RWPE2 (cell line): ENCODE data around the gene MUC5B.

Experiments
- ATAC-seq: fragments of 200-7000 bp; cut with Tn5 transposase; 3 replicates; pipeline ENCODE4 v1.9.1; 2021; ENCODE audit warnings: low read depth
- DNase-seq: peaks from one replicate; pipeline ENCODE4 v3.0.0-alpha.2; 2020; ENCODE audit warnings: low spot score
- H3K27ac ChIP-seq: fragments of 450-650 bp; 2 replicates; pipeline ENCODE4 v1.5.1; 2017; ENCODE audit warnings: mild to moderate bottlenecking; ENCODE audit not compliant: poor library complexity, severe bottlenecking
- H3K27me3 ChIP-seq: fragments of 250-450 bp; sonication (Bioruptor Pico); 2 replicates; pipeline ENCODE4 v1.5.1; 2021; ENCODE audit warnings: mild to moderate bottlenecking, moderate library complexity; ENCODE audit not compliant: insufficient read depth, poor library complexity, severe bottlenecking
- H3K36me3 ChIP-seq: fragments of 250-450 bp; sonication (Bioruptor Pico); 2 replicates; pipeline ENCODE4 v1.5.1; 2020; ENCODE audit warnings: low read depth, mild to moderate bottlenecking, moderate library complexity
- H3K4me1 ChIP-seq: fragments of 250-450 bp; sonication (Bioruptor Pico); 2 replicates; pipeline ENCODE4 v1.5.1; 2021; ENCODE audit warnings: mild to moderate bottlenecking, moderate library complexity; ENCODE audit not compliant: insufficient read depth, poor library complexity, severe bottlenecking
- H3K4me3 ChIP-seq: fragments of 250-450 bp; sonication (Bioruptor Pico); 2 replicates; pipeline ENCODE4 v1.5.1; 2021; ENCODE audit warnings: mild to moderate bottlenecking, moderate library complexity; ENCODE audit not compliant: severe bottlenecking
- H3K9me3 ChIP-seq: fragments of 250-450 bp; sonication (Bioruptor Pico); 2 replicates; pipeline ENCODE4 v1.5.1; 2021; ENCODE audit warnings: mild to moderate bottlenecking, moderate library complexity; ENCODE audit not compliant: severe bottlenecking
- CTCF ChIP-seq: fragments of 450-650 bp; IDR thresholded peaks from one replicate; pipeline ENCODE4 v1.5.1; 2017; ENCODE audit warnings: mild to moderate bottlenecking, moderate library complexity; ENCODE audit not compliant: poor library complexity, severe bottlenecking

The MUC5B gene

DNA sequence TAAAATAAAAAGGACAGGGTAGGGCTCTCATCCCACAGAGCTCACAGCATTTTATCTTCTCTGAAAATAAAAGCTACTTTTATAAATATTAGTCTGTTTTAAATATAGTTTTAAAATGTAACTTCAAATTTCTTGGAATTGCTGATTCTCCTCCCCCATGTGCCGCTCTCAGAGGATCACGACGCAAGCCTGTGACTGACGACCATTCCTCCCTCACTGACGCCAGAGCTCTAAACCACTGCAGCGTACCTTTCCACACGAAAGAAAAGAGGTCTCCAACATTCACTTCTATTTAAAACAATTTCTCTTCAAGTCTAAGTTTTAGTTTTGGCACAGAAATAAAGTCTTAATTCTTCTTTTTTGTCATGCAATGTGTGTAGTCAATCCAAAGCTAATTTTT is 77.3 kb downstream of the MUC5B start:
- Histone ChIP-seq H3K27me3 (no peaks in the 10 kb centered on the region), H3K4me3 (no peak overlapping the region), H3K4me1 (peaks cover 23% of the 10 kb centered on the region), H3K9me3 (no peaks in the 10 kb centered on the region), H3K27ac (no peak overlapping the region), H3K36me3 (peaks cover 11% of the 10 kb centered on the region)
- ATAC-seq (no peak), DNase-seq (no peak)
- TF ChIP-seq CTCF = no peak

DNA sequence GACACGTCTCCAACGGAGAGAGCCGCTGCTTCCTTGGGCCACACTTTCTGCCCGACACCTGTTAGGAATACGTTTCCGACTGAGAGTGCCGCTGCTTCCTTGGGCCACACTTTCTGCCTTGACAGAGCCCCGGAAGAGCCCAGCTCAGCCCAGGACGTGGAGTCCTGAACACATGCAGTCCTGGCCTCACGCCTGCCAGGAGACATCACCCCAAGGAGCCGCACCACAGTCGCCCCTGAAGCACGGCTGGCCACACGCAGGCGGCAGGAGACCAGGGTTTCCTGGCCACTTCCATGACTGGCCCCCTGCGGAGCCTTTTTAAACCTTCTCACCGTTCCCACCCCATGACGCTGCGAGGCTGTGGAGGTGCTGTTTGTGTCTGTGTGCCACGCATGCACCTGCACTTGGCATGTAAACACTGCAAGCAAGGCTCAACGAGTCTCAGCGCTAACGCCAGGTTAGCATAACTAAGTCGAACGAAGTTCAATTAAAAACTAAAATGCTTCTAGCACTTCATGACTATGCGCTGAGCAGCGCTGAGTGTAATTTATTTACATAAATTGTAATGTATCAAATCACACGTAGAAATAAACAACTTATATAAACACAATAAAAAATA is 77.8 kb downstream of the MUC5B start:
- DNase-seq = peak; percentile 7
- Histone ChIP-seq H3K9me3 (no peaks in the 10 kb centered on the region), H3K4me1 (peaks cover 23% of the 10 kb centered on the region), H3K4me3 (no peak overlapping the region), H3K36me3 (peaks cover 8% of the 10 kb centered on the region), H3K27ac (no peak overlapping the region), H3K27me3 (no peaks in the 10 kb centered on the region)
- no peak for ATAC-seq
- no peak for TF ChIP-seq CTCF

- Histone ChIP-seq H3K27me3 (no peaks in the 10 kb centered on the region), H3K4me1 (peaks cover 23% of the 10 kb centered on the region), H3K27ac (no peak overlapping the region), H3K4me3 (no peak overlapping the region), H3K9me3 (no peaks in the 10 kb centered on the region), H3K36me3 (peaks cover 8% of the 10 kb centered on the region)
- ATAC-seq = no peak
- TF ChIP-seq CTCF = no peak
- DNase-seq = peak; percentile 24
Observed at GRCh38 chr11:1301220-1302000, 78.5 kb downstream of the MUC5B start.

DNA sequence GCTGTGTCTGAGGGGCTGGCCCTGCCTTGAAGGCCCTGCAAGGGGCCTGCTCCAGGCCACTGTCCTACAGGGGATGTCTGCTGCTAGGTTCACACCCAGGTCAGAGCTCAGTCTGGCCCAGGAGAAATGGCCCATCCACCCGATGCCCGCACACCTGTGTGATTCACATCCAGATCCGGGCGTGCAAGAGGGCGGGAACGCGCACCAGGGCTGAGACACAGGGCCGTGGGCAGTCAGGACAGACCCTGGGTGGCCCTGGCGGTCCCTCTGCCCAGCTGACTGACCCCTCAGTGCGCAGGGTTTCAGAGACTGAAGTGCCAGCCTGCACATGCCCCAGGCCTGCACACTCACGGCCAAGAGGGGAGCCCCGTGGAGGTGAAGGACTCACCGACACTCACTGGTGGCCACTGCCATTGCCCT is 79.2 kb downstream of the MUC5B start:
- DNase-seq (no peak), ATAC-seq (no peak)
- no peaks in the 10 kb centered on the region for H3K27me3 ChIP-seq
- no peak for TF ChIP-seq CTCF
- no peaks in the 10 kb centered on the region for H3K9me3 ChIP-seq
- no peak overlapping the region for H3K27ac ChIP-seq
- peaks cover 8% of the 10 kb centered on the region for H3K36me3 ChIP-seq
- H3K4me1 ChIP-seq = peaks cover 25% of the 10 kb centered on the region
- no peak overlapping the region for H3K4me3 ChIP-seq
